Hippocampal formation (tissue), 2 donors: ENCODE results near the gene ALDH16A1.
"Not testable (repeated sequence)": the region's sequence is repeated elsewhere in the genome, so short reads cannot be mapped to it uniquely, and the experiment has no call there.

Experiments used
- DNase-seq, 2 donors: peaks; one replicate each; lab custom pipeline; 2025; lab: John Stamatoyannopoulos, UW

Gene ALDH16A1

DNA sequence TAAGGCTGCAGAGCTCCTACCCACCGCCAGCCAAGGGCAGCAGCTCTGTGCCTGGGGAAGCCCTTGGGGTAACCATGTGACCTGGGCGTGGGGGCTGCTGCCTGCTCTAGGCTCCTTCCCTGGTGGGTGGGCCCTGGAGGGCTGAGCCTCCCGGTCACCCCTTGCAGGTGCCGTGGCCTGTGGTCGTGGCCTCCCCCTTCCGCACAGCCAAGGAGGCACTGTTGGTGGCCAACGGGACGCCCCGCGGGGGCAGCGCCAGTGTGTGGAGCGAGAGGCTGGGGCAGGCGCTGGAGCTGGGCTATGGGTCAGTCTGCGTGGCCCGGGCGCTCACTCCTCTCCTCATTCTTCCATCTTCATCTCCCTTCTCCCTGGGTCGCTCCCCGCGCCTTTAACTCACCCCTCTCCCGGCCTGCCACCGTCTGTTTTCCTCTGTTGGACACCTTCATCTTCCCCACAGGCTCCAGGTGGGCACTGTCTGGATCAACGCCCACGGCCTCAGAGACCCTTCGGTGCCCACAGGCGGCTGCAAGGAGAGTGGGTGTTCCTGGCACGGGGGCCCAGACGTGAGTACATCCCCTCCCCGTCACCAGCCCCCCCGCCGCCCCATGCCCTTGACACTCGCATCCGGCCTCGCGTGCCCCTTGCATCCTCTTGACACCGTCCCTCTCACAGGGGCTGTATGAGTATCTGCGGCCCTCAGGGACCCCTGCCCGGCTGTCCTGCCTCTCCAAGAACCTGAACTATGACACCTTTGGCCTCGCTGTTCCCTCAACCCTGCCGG, 11.1 kb downstream of the ALDH16A1 start:
- no peak for DNase-seq

DNA sequence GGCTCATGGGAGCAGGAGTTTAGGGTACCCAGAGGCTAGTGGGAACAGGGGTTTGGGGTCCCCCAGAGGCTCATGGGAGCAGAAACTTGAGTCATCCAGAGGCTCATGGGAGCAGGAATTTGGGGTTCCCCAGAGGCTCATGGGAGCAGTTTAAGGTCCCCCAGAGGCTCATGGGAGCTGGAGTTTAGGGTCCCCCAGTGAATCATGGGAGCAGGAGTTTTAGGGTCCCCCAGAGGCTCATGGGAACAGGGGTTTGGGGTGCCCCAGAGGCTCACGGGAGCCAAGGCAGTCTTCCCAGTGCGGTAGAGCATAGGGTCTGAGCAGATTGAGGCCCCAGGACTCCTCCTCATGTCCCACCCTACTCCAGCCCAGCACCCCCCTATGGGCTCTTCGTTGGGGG, 12.3 kb downstream of the ALDH16A1 start:
- DNase-seq, result no peak

DNA sequence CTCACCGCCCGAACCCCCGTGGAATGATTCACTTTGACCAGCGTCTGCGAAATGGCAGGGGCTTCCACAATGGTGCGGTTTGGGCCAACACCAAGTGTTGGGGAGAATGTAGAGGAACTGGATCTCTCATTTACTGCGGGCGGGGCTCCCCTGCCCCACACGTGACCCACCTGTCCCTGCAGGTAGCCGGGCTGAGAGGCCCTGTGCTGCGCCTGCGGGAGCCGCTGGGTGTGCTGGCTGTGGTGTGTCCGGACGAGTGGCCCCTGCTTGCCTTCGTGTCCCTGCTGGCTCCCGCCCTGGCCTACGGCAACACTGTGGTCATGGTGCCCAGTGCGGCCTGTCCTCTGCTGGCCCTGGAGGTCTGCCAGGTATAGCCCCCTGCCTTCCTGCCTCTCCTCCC, 15.2 kb downstream of the ALDH16A1 start:
- no peak for DNase-seq

DNA sequence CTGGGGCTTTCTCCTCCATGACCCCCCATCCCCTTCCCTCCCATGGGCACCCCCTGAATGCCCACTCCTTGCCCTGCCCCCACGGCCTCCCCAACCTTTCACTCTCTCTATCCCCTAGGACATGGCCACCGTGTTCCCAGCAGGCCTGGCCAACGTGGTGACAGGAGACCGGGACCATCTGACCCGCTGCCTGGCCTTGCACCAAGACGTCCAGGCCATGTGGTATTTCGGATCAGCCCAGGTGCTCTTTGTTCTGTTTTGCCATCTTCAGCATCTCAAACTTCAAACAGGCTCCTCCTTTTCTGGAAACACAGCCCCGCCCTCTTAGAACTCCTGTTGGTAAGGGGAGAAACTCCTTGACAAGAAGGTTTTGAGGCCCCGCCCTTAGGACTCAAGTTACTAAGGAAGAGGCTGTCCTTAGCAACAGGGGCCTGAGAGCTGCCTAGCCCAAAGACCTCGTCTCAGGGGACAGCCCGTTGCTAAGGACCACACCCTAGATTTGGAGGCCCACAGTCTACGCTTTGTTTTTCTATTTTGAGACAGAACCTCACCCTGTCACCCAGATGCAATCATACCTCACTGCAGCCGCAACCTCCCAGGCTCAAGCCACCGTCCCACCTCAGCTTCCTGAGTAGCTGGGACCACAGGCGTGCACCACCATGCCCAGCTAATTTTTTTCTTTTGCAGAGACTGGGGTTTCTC, 15.9 kb downstream of the ALDH16A1 start:
- DNase-seq, result no peak

DNA sequence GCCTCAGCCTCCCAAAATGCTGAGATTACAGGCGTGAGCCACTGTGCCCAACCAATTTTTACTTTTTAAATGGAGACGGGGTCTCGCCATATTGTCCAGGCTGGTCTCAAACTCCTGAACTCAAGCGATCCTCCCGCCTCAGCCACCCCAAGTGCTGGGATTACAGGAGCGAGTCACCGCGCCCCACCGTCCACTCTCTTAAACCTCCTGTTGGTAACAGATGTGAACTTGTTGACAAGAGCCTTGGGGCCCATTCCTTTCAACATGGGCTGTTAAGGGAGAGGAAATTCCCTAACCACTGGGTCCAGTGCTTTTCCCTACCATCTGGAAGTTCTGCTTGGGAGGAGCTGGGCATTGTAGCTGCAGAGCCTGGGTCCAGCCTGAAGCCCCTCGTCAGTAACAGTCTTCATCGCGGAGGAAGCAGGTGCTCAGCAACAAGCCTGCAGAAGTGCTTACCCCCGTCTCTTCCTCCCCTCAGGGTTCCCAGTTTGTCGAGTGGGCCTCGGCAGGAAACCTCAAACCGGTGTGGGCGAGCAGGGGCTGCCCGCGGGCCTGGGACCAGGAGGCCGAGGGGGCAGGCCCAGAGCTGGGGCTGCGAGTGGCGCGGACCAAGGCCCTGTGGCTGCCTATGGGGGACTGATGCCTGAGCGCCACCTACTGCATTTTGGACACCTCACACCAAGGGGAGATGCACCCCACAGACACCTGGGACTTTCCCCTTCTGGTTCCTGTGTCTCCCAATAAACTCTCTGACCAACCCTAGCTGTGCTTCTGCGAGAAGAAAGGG, 17.0 kb downstream of the ALDH16A1 start:
- no peak for DNase-seq

DNA sequence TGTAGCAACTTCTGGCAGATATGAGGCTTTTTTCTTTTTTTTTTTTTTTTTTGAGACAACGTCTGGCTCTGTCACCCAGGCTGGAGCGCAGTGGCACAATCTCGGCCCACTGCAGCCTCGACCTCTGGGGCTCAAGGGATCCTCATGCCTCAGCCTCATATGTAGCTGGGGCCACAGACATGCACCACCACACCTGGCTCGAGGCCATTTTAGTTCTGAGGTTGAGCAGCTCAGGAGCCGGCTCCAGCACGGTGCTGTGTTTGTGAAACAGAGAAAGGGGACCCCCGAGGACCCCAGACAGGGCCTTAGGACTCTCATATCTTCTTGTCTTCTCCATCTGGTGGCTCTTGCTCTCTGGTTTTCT, 17.6 kb downstream of the ALDH16A1 start:
- no peak for DNase-seq

DNA sequence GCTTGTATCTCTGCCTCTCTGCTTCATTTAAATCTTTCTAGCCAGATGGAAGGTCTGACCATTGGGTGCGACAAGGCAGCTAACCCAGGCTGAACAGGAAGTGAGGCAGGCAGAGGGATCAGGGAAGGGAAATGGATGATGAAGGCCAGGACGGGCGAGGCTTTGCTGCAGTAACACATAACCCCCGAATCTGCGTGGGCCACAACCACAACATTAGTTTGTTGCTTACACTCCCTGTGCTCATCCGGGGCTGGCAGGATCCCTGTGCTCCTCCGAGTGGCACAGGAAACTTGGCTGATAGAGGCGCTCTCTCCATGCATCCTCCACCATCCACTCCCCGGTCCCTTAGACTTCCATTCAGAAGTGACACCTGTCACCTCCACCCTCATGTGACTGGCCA, 19.9 kb downstream of the ALDH16A1 start:
- no peak for DNase-seq

DNA sequence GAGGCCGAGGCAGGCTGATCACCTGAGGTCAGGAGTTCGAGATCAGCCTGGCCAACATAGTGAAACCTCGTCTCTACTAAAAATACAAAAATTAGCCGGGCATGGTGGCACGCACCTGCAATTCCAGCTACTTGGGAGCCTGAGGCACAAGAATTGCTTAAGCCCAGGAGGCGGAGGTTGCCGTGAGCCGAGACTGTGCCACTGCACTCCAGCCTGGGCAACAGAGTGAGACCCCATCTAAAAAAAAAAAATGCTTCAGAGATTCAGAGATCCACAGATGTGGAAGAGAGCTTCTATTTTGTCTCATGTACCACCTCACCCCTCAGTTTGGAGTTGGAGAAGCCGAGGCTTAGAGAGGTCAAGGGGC, 20.5 kb downstream of the ALDH16A1 start:
- DNase-seq, result not testable (repeated sequence)

DNA sequence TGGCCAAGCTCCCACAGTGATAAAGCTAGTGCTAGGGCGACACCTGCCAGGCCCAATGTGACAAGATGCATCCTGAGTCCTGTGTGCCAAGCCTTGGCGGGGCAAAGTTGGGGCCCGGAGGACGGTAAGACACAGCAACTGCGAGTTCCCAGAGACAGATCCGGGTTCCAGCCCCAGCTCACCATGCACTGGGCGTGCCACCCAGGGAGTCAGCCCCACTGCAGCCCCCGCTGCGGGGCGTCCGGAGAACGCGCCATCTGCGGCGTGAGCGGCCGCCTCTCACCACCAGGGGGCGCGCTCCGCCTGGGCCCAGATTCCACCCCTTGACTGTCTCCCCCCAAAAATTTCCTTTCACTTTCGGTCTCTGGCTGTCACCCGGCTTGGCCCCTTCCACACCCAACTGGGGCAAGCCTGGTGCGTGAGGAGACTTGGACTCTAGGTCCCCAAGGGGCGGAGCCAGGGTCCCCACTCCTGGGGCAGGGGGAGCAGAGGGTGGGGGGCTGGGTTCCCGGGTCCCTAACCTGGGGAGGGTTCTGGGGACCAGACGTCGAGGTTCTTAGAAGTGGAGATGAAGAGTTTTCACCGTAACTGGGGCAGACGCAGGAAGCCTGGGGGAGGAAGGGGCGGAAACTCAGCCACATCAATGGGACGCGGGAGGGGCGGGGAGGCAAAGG, 21.0 kb downstream of the ALDH16A1 start, which contains the start of gene FLT3LG:
FLT3LG (plus strand) TSS at position 348 of the 674 bp plus-strand sequence. CDS start 425 bp downstream, outside the sequence.
- DNase-seq, result peak; percentile 25 to 47

DNA sequence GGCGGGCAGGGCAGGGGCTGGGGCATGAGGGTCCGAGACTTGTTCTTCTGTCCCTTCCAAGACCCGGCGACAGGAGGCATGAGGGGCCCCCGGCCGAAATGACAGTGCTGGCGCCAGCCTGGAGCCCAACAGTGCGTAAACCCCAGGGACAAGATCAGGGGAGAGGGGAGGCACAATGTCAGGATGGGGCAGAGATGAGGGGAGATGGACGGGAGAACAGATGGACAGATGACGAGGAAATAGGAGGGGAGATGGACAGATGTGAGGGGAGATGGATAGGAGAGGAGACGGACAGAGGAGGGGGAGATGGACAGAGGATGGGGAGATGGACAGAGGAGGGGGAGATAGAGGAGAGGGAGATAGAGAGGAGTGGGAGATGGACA, 21.5 kb downstream of the ALDH16A1 start:
- no peak for DNase-seq

DNA sequence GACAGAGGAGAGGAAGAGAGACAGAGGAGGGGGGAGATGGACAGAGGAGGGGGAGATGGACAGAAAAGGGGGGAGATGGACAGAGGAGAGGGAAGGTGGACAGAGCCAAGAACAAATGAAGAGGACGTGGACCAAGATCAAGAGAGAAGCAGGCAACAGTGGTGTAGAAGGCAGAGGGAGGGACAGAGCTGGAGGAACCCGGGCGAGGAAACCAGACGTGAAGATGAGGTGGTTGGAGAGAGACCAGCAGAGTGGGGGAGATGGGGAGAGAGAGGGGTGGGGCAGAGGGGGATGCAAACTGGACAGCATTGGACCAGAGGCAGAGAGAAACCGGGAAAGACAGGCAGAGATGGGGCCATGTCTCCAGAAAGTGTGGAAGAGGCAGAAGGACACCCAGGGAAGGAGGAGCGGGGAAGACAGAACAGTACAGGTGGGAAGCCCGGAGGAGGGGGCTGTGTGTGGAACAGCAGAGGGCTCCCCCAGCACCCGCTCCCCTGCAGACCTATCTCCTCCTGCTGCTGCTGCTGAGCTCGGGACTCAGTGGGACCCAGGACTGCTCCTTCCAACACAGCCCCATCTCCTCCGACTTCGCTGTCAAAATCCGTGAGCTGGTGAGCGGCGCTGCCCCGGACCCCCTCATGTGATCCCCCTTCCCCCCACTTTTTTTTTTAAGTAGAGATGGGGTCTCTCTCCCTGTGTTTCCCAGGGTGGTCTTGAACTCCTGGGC, 22.3 kb downstream of the ALDH16A1 start:
- no peak for DNase-seq

DNA sequence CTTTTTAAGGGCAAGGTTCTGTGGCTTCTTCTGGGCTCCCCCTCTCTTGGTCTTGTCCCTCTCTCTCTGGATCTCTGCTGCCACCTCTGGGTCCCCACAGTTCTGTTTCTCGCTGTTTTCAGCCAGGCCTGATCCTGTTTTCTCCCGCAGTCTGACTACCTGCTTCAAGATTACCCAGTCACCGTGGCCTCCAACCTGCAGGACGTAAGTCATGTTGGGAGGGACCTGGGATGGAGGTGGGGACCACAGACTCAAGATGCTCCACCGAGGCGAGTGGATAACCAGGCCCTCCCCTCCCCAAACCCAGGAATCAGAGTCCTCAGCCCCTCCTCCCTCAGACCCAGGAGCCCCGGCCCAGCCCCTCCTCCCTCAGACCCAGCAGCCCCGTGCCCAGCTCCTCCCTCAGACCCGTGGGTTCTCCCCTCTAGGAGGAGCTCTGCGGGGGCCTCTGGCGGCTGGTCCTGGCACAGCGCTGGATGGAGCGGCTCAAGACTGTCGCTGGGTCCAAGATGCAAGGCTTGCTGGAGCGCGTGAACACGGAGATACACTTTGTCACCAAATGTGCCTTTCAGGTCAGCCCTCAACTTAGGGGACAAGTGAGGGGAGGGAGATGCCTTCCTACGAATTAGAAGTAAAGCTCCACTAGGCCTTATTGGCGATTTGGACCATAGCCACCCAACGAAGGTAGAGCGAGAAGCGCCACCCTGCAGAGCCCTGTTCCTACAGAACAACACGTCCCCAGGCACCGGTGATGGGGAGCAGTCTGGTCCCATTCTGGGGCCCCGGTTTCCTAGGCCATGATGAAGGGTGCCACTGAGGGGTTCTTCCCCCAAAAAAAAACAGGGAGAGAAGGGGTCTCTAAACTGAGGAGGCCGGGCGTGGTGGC, 23.2 kb downstream of the ALDH16A1 start:
- DNase-seq, result no peak

DNA sequence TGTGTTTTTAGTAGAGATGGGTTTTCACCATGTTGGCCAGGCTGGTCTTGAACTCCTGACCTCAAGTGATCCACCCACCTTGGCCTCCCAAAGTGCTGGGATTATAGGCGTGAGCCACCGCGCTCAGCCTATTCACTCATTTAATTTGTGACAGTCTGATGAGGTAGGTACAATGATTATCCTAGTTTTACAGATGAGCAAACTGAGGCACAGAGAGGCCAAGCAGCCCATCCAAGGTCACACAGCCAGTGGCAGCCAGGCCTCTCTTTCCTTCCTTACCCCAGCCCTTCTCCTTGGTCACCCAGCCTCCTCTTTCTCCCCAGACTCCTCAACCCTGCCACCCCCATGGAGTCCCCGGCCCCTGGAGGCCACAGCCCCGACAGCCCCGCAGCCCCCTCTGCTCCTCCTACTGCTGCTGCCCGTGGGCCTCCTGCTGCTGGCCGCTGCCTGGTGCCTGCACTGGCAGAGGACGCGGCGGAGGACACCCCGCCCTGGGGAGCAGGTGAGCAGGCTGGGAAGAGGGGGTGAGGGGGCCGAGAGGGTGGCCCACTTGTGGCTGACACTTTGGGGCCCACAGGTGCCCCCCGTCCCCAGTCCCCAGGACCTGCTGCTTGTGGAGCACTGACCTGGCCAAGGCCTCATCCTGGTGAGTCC, 27.1 kb downstream of the ALDH16A1 start:
- DNase-seq, result no peak

DNA sequence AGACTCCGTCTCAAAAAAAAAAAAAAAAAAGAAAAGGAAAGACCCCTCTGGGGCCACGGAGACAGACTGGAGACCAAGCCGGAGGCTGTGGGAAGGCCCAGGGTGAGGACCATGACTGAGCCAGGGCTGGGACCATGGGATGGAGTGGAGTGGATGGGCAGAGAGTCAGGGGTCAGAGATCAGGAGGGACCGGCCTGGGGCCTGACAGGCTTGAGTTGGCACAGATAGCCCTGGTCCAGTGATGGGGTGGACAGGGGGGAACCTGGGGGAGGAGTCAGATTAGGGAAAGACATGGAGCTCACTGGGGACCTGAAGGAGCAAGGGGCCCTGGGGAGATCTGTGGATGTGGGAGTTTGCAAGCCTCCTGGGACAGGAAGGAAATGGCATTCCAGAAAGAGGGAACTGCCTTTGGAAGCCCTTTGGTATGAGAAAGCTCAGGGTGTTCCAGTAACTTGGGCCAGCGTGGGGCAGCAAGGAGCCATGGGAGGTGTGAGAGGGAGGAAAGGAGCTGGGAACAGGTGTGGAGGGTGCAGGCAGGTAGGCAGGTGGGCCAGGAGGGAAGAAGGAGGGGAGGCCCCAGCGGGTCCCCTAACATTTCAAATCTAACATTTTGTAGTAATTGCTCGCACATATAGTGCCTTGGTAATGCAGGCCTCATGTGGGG, 28.1 kb downstream of the ALDH16A1 start:
- DNase-seq, result no peak

DNA sequence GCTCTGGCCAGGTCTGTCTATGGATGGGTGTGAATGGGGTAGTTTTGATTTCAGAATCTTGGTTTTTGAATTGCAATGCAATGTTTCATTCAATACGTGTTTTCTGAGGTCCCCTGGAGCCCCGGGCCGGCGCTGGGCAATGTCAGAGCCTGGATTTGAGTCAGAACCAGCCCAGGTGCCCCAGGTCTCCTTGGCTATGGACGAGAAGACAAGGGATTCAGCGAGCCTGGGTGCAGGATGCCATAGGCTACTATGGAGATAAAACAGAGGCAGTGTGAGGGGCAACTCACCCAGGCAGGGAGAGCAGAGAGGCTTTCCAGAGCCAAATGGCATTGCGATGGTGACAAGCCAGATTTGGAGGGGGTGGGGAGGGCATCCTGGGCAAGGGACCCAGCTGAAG, 33.2 kb downstream of the ALDH16A1 start:
- no peak for DNase-seq

DNA sequence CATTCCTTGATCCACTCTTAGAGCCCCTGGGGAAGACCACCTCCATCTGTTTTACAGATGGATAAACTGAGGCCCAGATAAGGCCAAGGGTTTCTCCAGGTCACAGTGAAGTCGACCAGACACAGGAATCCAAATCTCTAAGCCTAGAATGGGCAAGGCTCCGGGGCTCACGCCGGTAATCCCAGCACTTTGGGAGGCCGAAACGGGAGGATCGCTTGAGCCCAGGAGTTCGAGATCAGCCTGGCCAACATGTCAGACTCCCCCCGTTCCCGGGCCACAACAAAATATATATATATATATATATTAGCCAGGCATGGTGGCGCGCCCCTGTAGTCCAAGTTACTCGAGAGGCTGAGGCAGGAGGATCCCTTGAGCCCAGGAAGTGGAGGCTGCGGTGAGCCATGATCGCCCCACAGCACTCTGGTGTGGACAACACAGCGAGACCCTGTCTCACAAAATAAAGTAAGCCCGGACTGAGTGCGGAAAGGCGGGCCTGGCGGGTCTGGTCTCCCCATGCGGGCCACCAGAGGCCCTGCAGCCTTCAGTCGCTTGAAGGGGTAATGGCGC, 33.8 kb downstream of the ALDH16A1 start:
- DNase-seq, result no peak

DNA sequence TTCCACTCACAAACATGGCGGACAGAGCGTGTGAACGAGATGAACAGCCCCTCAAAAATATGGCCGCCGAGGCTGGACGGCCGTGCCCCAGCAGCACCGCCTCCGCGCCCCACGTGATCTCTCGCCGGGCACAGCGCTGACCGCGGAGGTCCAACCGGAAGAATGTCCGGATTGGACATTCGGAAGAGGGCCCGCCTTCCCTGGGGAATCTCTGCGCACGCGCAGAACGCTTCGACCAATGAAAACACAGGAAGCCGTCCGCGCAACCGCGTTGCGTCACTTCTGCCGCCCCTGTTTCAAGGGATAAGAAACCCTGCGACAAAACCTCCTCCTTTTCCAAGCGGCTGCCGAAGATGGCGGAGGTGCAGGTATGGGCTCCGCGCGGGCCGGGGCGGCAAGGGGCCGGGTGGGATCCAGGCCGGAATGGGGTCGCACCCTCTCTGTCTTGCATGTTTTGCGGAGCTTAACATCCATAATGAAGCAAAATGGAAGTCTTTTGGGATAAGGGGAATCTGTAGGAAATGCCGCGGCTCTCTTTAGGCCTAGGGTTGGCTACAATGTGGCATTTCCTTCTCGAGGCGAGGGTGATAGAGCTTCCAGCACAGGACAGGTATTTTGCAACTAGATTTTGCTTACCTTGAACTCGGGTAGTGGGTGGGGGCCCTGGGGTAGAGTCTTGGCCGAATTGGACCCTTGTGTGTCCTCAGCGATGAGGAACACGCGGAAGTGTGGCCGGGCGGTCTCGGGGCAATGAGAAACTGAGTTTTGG, 34.4 kb downstream of the ALDH16A1 start, which contains the start of gene RPL13A:
RPL13A (plus strand) TSS at position 332 of the 769 bp plus-strand sequence; CDS start at position 354, 22 bp downstream.
- peak; percentile 98 to 99 for DNase-seq
